Loucy (cell line): ENCODE results near the gene METTL6.

ENCODE experiments used
- CTCF ChIP-seq: fragments of 200-600 bp; sonication (generic); conservative IDR thresholded peaks from 2 replicates; pipeline ENCODE4 v1.5.1; 2014; ENCODE audit warnings: mild to moderate bottlenecking, antibody characterized with exemption, low read length
- EZH2phosphoT487 ChIP-seq: fragments of 200-600 bp; IDR thresholded peaks from 2 replicates; pipeline ENCODE4 v1.6.1; 2018; ENCODE audit warnings: antibody characterized with exemption, mild to moderate bottlenecking, moderate library complexity, borderline replicate concordance

- TF ChIP-seq CTCF = no peak
- TF ChIP-seq EZH2phosphoT487 = no peak
These were observed 66.4 kb downstream of the METTL6 start for GRCh38 chr3:15360788-15361493.
